T-helper 17 cell (primary cell): ENCODE measurements around the gene NTN1. TPM values are rescaled to one million over a fixed set of nuclear protein-coding genes. Genes with fewer than 3 reads are reported as not detected.

Source experiments
- ATAC-seq: fragments of 150-1000 bp; cut with Tn5 transposase; 2 replicates; pipeline ENCODE4 v1.10.0; 2021; ENCODE audit warnings: mild to moderate bottlenecking, moderate library complexity
- DNase-seq, 3 donors: peaks; one replicate each; pipeline versions ENCODE4 v3.0.0 to v3.0.0-alpha.2; 2020 to 2021
- H3K9me3 ChIP-seq: one replicate; pipeline ENCODE4 v1.7.0; 2013; ENCODE audit warnings: low read length, mild to moderate bottlenecking; ENCODE audit not compliant: control insufficient read depth, poor library complexity, severe bottlenecking
- H3K27ac Mint-ChIP-seq: one replicate; pipeline ENCODE4 v1.8.0; 2022; ENCODE audit warnings: mild to moderate bottlenecking, moderate library complexity, mixed read lengths
- H3K27me3 Mint-ChIP-seq: one replicate; pipeline ENCODE4 v1.8.0; 2022; ENCODE audit warnings: mixed read lengths
- H3K36me3 Mint-ChIP-seq: one replicate; pipeline ENCODE4 v1.8.0; 2022; ENCODE audit warnings: low read depth, mixed read lengths
- H3K4me1 Mint-ChIP-seq: one replicate; pipeline ENCODE4 v1.8.0; 2022; ENCODE audit warnings: mild to moderate bottlenecking, mixed read lengths
- H3K4me3 Mint-ChIP-seq: one replicate; pipeline ENCODE4 v1.8.0; 2022; ENCODE audit warnings: mild to moderate bottlenecking, moderate library complexity, mixed read lengths
- total RNA-seq, 4 donors: library from RNA in 2 of 4; stranded (reverse) in 2 of 4; gene quantifications; one replicate each; pipeline ENCODE4 v1.2.3 and lab custom pipeline; 2022 to 2026

NTN1 gene
- total RNA-seq, 2 donors from 2014 or later: 0.12 to 0.16 TPM

GRCh38 chr17:9032583-9032982 lies 11.3 kb downstream of the NTN1 start:
- no peak overlapping the region for H3K27ac Mint-ChIP-seq
- no peaks in the 10 kb centered on the region for H3K9me3 ChIP-seq
- peaks cover 55% of the 10 kb centered on the region for H3K27me3 Mint-ChIP-seq
- ATAC-seq (no peak), DNase-seq (no peak)
- H3K4me3 Mint-ChIP-seq: no peak overlapping the region
- H3K4me1 Mint-ChIP-seq: no peaks in the 10 kb centered on the region
- H3K36me3 Mint-ChIP-seq: no peaks in the 10 kb centered on the region

- H3K9me3 ChIP-seq: no peaks in the 10 kb centered on the region
- Mint-ChIP-seq H3K4me1 (no peaks in the 10 kb centered on the region), H3K27me3 (peaks cover 36% of the 10 kb centered on the region), H3K4me3 (no peak overlapping the region), H3K27ac (no peak overlapping the region), H3K36me3 (peaks cover 2% of the 10 kb centered on the region)
- DNase-seq (no peak), ATAC-seq (no peak)
Measured at GRCh38 chr17:9035249-9035648, 13.9 kb downstream of the NTN1 start.

- peaks cover 3% of the 10 kb centered on the region for H3K36me3 Mint-ChIP-seq
- H3K4me1 Mint-ChIP-seq: no peaks in the 10 kb centered on the region
- DNase-seq (no peak), ATAC-seq (no peak)
- no peak overlapping the region for H3K27ac Mint-ChIP-seq
- H3K4me3 Mint-ChIP-seq: no peak overlapping the region
- peaks cover 27% of the 10 kb centered on the region for H3K27me3 Mint-ChIP-seq
- H3K9me3 ChIP-seq: no peaks in the 10 kb centered on the region
Measured at GRCh38 chr17:9036336-9036735, 15.0 kb downstream of the NTN1 start.

GRCh38 chr17:9037736-9038135 lies 16.4 kb downstream of the NTN1 start:
- no peak overlapping the region for H3K27ac Mint-ChIP-seq
- peaks cover 3% of the 10 kb centered on the region for H3K36me3 Mint-ChIP-seq

GRCh38 chr17:9038380-9038779 lies 17.1 kb downstream of the NTN1 start:
- Mint-ChIP-seq H3K4me3 (no peak overlapping the region), H3K27ac (no peak overlapping the region), H3K27me3 (peaks cover 10% of the 10 kb centered on the region), H3K36me3 (peaks cover 3% of the 10 kb centered on the region), H3K4me1 (no peaks in the 10 kb centered on the region)
- no peak for DNase-seq
- no peak for ATAC-seq
- no peaks in the 10 kb centered on the region for H3K9me3 ChIP-seq

More at GRCh38 chr17:9037736-9038135, 16.4 kb downstream of the NTN1 start:
- no peaks in the 10 kb centered on the region for H3K9me3 ChIP-seq
- DNase-seq: no peak
- Mint-ChIP-seq H3K4me1 (no peaks in the 10 kb centered on the region), H3K4me3 (no peak overlapping the region), H3K27me3 (peaks cover 13% of the 10 kb centered on the region)
- ATAC-seq: no peak

GRCh38 chr17:9044772-9045463 lies 23.6 kb downstream of the NTN1 start:
- Mint-ChIP-seq H3K4me1 (no peaks in the 10 kb centered on the region), H3K4me3 (no peak overlapping the region), H3K36me3 (peaks cover 2% of the 10 kb centered on the region), H3K27me3 (peaks cover 43% of the 10 kb centered on the region), H3K27ac (no peak overlapping the region)
- H3K9me3 ChIP-seq: no peaks in the 10 kb centered on the region
- DNase-seq (no peak), ATAC-seq (no peak)

GRCh38 chr17:9050801-9051401 lies 29.6 kb downstream of the NTN1 start:
- DNase-seq (no peak), ATAC-seq (no peak)
- H3K27ac Mint-ChIP-seq: no peak overlapping the region
- H3K27me3 Mint-ChIP-seq: peaks cover 39% of the 10 kb centered on the region
- H3K4me3 Mint-ChIP-seq: no peak overlapping the region
- no peaks in the 10 kb centered on the region for H3K4me1 Mint-ChIP-seq
- H3K36me3 Mint-ChIP-seq: no peaks in the 10 kb centered on the region
- no peaks in the 10 kb centered on the region for H3K9me3 ChIP-seq

- Mint-ChIP-seq H3K4me3 (no peak overlapping the region), H3K36me3 (peaks cover 3% of the 10 kb centered on the region), H3K27me3 (peaks cover 38% of the 10 kb centered on the region), H3K4me1 (peaks cover under 1% of the 10 kb centered on the region), H3K27ac (no peak overlapping the region)
- H3K9me3 ChIP-seq: no peaks in the 10 kb centered on the region
- ATAC-seq (no peak), DNase-seq (no peak)
Measured at GRCh38 chr17:9051561-9051960, 30.3 kb downstream of the NTN1 start.

GRCh38 chr17:9052921-9053320 lies 31.6 kb downstream of the NTN1 start:
- ATAC-seq (no peak), DNase-seq (no peak)
- H3K9me3 ChIP-seq: no peaks in the 10 kb centered on the region
- Mint-ChIP-seq H3K36me3 (peaks cover 3% of the 10 kb centered on the region), H3K27ac (no peak overlapping the region), H3K27me3 (peaks cover 46% of the 10 kb centered on the region), H3K4me1 (peaks cover 2% of the 10 kb centered on the region), H3K4me3 (no peak overlapping the region)

GRCh38 chr17:9053406-9053805 lies 32.1 kb downstream of the NTN1 start:
- peaks cover 44% of the 10 kb centered on the region for H3K27me3 Mint-ChIP-seq
- peaks cover 3% of the 10 kb centered on the region for H3K36me3 Mint-ChIP-seq
- ATAC-seq (no peak), DNase-seq (no peak)
- H3K4me1 Mint-ChIP-seq: peaks cover 2% of the 10 kb centered on the region
- H3K9me3 ChIP-seq: no peaks in the 10 kb centered on the region
- H3K4me3 Mint-ChIP-seq: no peak overlapping the region
- H3K27ac Mint-ChIP-seq: no peak overlapping the region

- no peaks in the 10 kb centered on the region for H3K9me3 ChIP-seq
- Mint-ChIP-seq H3K4me1 (peaks cover 2% of the 10 kb centered on the region), H3K4me3 (no peak overlapping the region), H3K27ac (no peak overlapping the region), H3K27me3 (peaks cover 41% of the 10 kb centered on the region), H3K36me3 (peaks cover 3% of the 10 kb centered on the region)
- DNase-seq (no peak), ATAC-seq (no peak)
Measured at GRCh38 chr17:9054126-9054975, 33.0 kb downstream of the NTN1 start.

GRCh38 chr17:9055281-9055680 lies 34.0 kb downstream of the NTN1 start:
- peaks cover 2% of the 10 kb centered on the region for H3K4me1 Mint-ChIP-seq
- no peak for ATAC-seq
- no peaks in the 10 kb centered on the region for H3K9me3 ChIP-seq
- H3K27ac Mint-ChIP-seq: no peak overlapping the region
- no peak overlapping the region for H3K4me3 Mint-ChIP-seq
- H3K27me3 Mint-ChIP-seq: peaks cover 46% of the 10 kb centered on the region
- peaks cover 3% of the 10 kb centered on the region for H3K36me3 Mint-ChIP-seq
- DNase-seq: no peak

- Mint-ChIP-seq H3K27me3 (peaks cover 41% of the 10 kb centered on the region), H3K4me1 (peaks cover 2% of the 10 kb centered on the region), H3K36me3 (peaks cover 3% of the 10 kb centered on the region), H3K4me3 (no peak overlapping the region), H3K27ac (no peak overlapping the region)
- ATAC-seq (no peak), DNase-seq (no peak)
- H3K9me3 ChIP-seq: no peaks in the 10 kb centered on the region
Measured at GRCh38 chr17:9056566-9056965, 35.3 kb downstream of the NTN1 start.
